CD1c-positive myeloid dendritic cell (primary cell): ENCODE data around the gene CAPN15.
A peak's percentile ranks its signal among the peaks of the same experiment; 100 is the strongest.

Experiments used
- DNase-seq: peaks from one replicate; pipeline ENCODE4 v3.0.0-alpha.2; 2016; ENCODE audit errors: extremely low spot score

CAPN15 gene

GRCh38 chr16:544517-544916 lies 17.0 kb downstream of the CAPN15 start:
- no peak for DNase-seq

DNA sequence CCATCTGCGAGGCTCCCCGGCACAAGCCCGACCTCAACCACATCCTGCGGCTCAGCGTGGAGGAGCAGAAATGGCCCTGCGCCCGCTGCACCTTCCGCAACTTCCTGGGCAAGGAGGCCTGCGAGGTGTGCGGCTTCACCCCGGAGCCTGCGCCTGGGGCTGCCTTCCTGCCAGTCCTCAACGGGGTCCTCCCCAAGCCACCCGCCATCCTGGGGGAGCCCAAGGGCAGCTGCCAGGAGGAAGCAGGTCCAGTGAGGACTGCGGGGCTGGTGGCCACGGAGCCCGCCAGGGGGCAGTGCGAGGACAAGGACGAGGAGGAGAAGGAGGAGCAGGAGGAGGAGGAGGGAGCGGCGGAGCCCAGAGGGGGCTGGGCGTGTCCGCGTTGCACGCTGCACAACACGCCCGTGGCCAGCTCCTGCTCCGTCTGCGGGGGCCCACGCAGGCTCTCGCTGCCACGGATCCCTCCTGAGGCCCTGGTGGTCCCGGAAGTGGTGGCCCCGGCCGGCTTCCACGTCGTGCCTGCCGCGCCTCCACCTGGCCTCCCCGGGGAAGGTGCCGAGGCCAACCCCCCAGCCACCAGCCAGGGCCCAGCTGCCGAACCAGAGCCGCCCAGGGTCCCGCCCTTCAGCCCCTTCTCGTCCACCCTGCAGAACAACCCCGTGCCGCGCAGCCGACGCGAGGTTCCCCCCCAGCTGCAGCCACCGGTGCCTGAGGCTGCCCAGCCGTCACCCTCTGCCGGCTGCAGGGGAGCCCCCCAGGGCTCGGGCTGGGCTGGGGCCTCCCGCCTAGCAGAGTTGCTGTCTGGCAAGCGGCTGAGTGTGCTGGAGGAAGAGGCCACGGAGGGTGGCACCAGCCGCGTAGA lies 19.6 kb downstream of the CAPN15 start:
- DNase-seq = peak; percentile 41

DNA sequence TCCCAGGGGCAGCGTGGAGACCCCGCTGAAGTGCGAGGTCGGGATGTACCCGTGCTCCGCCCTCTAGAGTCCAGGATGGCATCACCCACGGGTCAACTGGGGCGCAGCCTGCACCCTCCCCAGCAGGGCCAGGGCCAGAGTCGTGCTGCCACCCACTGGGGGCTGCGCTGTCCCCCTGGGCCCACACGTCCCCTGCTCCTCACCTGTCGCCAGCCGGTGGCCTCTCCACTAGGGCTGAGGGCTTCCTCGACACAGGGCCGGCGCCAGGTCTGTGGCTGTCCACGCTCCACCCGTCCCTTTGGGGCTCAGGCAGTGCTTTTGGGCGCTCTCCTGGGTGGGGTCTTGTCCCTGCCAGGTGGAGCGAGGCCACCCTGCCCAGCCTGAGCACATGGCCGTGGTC lies 21.1 kb downstream of the CAPN15 start:
- DNase-seq = no peak

DNA sequence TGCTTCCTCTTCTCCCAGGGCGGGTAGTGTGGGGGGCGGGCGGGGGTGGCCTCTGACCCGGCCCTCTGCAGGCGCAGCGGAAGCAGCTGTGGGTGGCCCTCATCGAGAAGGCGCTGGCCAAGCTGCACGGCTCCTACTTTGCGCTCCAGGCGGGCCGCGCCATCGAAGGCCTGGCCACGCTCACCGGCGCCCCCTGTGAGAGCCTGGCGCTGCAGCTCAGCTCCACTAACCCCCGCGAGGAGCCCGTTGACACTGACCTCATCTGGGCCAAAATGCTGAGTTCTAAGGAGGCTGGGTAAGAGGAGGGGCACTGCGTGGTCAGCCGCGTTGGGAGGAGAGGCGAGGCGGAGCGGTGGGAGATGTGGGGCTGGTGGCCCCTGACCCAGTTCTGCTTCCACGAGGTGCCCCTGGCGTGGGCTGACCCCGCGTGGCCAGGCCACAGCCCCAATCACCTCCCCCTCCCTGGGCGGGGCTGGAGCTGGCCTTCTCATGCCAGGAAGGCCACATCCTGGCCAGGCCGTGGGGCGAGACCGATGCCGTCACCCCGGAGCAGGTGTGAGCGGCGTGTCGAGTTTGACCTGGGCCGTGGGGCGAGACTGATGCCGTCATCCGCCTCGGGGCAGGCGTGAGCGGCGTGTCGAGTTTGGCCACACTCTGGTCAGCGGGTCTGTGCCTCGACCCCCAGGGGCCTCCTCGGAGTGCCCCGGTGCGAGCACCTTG lies 22.2 kb downstream of the CAPN15 start:
- DNase-seq = no peak

DNA sequence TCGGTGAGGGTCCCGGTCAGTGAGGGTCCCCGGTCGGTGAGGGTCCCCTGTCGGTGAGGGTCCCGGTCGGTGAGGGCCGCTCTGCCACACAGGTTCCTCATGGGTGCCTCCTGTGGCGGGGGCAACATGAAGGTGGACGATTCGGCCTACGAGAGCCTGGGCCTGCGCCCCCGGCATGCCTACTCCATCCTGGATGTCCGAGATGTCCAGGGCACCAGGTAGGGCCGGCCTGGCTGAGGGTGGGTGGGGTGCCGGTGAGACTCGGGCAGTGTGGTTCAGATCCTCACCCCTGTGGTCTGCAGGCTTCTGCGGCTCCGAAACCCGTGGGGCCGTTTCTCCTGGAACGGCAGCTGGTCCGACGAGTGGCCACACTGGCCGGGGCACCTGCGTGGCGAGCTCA lies 23.7 kb downstream of the CAPN15 start:
- DNase-seq = no peak

- DNase-seq = no peak
Measured at GRCh38 chr16:552171-552570, 24.7 kb downstream of the CAPN15 start.

DNA sequence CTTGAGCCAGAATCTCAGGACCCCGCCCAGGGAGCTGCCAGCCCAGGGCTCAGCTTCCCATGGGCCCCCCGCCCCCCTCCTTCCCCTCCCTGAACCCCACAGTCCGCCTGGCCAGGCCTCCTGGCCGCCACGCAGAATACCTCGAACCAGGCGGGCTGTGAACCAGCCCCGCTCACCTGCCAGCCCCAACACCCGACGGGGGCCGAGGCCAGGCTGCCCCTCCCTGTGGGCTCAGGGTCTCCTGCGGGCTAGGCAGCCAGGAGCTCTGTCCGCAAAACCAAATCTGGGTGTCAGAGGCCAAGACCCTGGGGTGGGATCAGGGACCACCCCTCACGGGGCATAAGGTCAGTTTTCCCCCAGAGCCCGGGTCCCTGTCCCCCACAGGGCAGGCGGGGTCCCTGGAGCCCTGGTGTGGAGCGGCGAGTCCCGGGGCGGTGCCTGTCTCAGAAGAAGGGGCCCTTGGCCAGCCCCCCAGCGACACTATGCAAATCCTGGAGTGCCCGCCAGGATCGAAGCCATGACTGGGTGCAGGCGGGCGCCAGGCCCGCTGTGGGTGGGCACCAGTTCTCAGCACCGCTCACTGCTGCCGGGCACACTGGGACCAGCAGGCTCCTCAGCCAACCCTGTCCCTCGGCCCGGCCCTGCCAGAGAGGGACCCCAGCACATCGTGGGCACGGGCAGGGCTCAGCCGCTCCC lies 26.2 kb downstream of the CAPN15 start:
- no peak for DNase-seq

- DNase-seq = no peak
Measured at GRCh38 chr16:554297-554621, 26.7 kb downstream of the CAPN15 start.

DNA sequence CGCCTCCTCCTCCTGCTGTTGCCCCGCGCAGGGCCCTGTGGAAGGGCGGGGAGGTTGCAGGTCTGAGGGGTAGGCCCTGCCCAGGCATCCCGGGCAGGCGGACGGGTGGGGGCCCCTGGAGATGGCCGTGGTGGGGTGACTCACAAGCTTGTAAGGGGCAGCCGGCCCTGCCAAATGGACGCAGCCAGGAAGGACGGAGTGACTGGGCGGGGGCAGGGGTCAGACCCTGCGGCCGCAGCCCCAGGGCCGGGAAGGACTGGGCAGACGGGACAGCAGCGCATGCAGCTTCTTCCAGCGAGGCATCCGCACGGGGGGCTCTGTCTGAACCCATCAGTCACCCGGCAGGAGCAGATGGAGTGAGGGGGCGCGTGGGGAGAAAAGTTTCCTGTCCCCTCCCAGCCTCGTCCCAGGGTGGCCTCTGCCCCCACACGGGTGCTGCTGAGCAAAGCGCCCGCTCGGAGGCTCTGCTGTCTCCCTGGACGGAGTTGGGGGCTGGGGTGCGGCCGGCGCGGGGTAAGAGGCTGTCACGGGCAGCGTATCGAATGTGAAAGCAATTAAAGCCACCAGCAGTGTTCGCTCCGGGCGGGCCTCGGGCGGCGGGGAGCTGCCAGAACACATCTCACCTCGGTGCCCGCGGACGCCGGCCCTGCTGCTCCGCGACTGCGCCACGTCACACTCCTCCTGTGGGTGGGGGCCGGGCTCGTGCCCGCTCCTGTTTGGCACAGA lies 27.3 kb downstream of the CAPN15 start:
- no peak for DNase-seq

- no peak for DNase-seq
Measured at GRCh38 chr16:555528-556473, 28.3 kb downstream of the CAPN15 start.

GRCh38 chr16:556474-557173 lies 29.1 kb downstream of the CAPN15 start:
- no peak for DNase-seq

- DNase-seq = no peak
Measured at GRCh38 chr16:557463-558297, 30.2 kb downstream of the CAPN15 start.

DNA sequence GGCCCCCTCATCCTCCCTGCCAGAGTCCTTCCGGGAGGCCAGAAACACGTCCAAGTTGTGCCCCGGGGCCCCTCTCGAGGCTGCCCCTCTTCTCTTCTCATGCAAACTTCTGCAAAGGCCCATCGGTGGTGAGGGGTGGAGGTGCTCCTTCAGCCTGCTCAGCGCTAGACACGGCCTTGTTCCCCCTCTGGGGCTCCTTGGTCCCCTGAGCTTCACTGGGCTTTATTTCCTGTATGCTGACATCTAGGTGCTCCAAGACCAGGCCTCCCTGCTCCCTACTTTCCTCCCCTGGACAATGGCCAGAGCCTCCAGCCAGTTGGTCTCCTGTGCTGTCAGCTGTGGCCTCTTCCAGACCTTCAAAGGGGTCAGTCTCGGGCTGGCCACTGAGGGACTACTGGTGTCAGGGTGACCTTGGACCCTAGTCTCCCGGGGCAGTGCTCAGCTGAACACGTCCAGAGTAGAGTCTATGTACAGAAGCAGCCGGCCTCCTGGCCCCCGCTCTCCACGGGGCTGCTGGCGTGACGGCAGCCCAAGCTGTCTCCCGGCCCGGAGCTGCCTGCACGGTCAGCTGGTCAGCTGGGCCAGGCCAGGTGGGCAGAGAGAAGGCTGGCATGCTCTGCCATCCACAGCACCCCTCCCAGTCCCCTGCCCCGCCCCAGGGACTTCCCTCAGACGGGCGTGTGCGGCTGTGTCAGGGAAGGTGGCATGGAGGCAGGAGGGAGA lies 30.9 kb downstream of the CAPN15 start:
- no peak for DNase-seq

DNA sequence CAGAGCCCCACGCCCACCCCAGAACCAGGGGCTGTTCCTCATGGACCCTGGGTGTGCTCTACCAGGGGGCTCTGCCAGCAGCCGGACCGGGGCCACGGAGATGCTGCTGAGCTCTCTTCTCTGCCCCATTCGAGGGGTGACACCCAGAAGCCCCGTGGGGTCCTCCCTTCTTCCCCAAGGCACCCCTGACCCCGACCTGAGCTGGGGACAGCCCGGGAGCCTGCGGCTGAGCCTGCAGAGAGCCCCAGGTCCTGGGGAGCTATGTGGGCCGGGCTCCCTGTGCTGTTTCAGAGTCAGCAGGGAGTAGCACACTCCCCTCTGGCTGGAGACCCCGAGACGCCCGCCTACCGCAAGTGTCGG lies 31.5 kb downstream of the CAPN15 start:
- no peak for DNase-seq

DNA sequence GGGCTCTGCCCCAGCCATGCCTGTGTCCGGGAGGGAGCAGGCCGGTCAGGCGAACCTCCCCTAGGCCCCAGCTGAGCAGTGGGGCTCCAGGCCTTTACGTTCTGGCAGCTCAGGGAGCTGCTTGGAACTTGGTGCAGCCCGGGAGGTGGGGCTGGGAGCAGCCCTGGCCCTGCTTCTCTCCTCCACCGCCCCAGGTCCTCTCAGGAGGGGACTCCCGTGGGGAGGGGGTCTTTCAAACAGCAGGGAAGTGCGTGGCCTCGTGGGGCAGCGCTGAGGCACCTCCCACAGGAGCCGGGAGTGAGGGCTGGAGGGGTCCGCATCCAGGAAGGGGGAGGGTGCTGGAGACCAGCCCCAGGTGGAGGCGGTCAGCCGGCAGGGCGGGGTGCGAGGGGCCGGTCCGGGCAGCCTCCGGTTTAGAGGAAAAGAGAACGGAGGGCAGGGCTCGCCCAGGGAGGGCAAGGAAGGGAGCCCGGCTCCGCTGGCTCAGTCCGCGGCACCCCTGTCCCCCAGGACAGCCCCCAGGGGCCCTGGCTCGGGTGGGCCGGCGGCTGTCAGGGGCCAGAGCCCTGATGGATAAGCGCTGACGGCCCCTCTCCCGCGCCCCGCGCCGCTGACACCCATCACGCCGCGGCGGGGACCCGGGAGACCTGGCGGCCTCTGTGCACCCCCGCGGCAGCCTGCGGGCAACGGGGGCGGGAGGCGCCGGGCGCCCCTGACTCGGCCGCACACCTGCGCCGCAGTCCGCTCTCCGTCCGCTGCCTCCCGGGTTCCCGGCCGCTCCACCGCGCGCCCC lies 32.1 kb downstream of the CAPN15 start:
- DNase-seq = no peak

GRCh38 chr16:560204-560700 lies 32.7 kb downstream of the CAPN15 start, which contains the start of gene PRR35:
PRR35 (plus strand) TSS chr16:560394; CDS start chr16:563295, 2,901 bp downstream.
- DNase-seq = no peak

DNA sequence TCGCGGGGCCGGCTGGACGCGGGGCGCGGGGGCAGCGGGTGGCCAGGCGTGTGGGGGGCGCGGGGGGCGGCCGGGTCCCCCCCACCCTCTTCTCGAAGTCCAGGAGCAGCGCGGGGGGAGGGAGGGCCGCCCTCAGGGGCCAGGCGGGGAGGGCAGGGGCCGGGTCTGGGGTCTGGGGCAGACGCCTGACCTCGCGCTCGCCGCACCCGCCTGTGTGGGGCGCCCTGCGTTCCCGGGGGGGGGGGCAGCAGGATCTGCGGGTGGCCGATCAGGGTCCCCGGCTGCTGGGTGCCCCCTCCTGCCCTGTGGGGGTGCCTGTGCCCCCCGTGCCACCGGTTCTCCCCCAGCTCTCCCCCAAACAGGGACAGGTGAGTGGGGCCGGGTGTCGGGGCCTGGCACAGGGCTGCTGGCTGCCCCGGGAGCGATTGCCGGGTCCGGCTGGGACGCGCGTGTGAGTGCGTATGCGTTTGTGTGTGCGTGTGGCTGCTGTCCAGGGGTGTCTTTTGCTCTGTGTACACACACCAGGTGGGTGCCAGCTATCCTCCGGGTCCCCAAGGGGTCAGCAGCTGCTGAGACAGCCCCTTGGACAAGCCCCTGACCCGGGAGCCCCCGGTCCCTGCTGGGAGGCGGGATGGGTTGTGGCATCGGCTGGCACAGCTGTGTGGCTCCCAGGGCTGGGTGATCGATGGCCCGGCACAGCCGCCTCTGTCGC lies 33.3 kb downstream of the CAPN15 start:
- no peak for DNase-seq
